PC-9 (cell line): ENCODE data around the gene PRDM15. TPM values are rescaled to one million over a fixed set of nuclear protein-coding genes. Genes with fewer than 3 reads are reported as not detected.

Experiments used
- BruUV-seq: library from RNA; stranded (reverse); fragments of 400-500 nt; replicated peaks from 2 replicates; lab custom pipeline; 2021; lab: Mats Ljungman, UMichigan
- CTCF ChIA-PET: fragments of 300-600 bp; sonication (Branson Sonifier 250); formaldehyde crosslinking; loops from one replicate; lab custom pipeline; 2022; ENCODE audit warnings: antibody characterized with exemption; lab: Charles Lee
- POLR2A ChIA-PET: fragments of 300-600 bp; sonication (Branson Sonifier 250); formaldehyde crosslinking; loops from one replicate; lab custom pipeline; 2022; ENCODE audit warnings: antibody characterized with exemption; ENCODE audit not compliant: unreplicated experiment; lab: Charles Lee
- DNase-seq, 2 experiments: peaks; one replicate each; pipeline versions ENCODE4 v3.0.0 to v3.0.0-alpha.2; 2015 to 2022; ENCODE audit warnings: mixed read lengths in 1 of 2
- H2AFZ ChIP-seq: fragments of 200-600 bp; sonication (generic); 2 replicates; pipeline ENCODE4 v1.8.1; 2017; ENCODE audit warnings: antibody characterized with exemption
- H3F3A ChIP-seq: fragments of 200-600 bp; sonication (generic); 2 replicates; pipeline ENCODE4 v1.8.1; 2017; ENCODE audit warnings: antibody characterized with exemption, mild to moderate bottlenecking, low read depth; ENCODE audit not compliant: insufficient read depth
- H3K27ac ChIP-seq: fragments of 200-600 bp; sonication (generic); 2 replicates; pipeline ENCODE4 v1.6.1; 2016; ENCODE audit warnings: mixed run types
- H3K27me3 ChIP-seq: fragments of 200-600 bp; sonication (generic); 2 replicates; pipeline ENCODE4 v1.6.1; 2016; ENCODE audit warnings: low read depth, mixed run types; ENCODE audit not compliant: insufficient read depth
- H3K36me3 ChIP-seq: fragments of 200-600 bp; sonication (generic); 2 replicates; pipeline ENCODE4 v1.6.1; 2016; ENCODE audit warnings: low read depth, mixed run types
- H3K4me1 ChIP-seq: fragments of 200-600 bp; sonication (generic); replicated peaks from 2 replicates; pipeline ENCODE4 v1.6.1; 2016; ENCODE audit warnings: mixed run types; ENCODE audit not compliant: insufficient read depth
- H3K4me2 ChIP-seq: fragments of 200-600 bp; sonication (generic); 2 replicates; pipeline ENCODE4 v1.6.1; 2017; ENCODE audit warnings: mixed run types
- H3K4me3 ChIP-seq: fragments of 200-600 bp; sonication (generic); 2 replicates; pipeline ENCODE4 v1.6.1; 2016; ENCODE audit warnings: mixed run types
- H3K79me2 ChIP-seq: fragments of 200-600 bp; sonication (generic); 2 replicates; pipeline ENCODE4 v1.6.1; 2017; ENCODE audit warnings: low read depth, mixed run types
- H3K9me2 ChIP-seq: fragments of 200-600 bp; sonication (generic); 2 replicates; pipeline ENCODE4 v1.8.1; 2017; ENCODE audit warnings: mild to moderate bottlenecking; ENCODE audit not compliant: insufficient read depth
- H3K9me3 ChIP-seq: fragments of 200-600 bp; sonication (generic); 2 replicates; pipeline ENCODE4 v1.8.1; 2016; ENCODE audit warnings: low read depth; ENCODE audit not compliant: insufficient read depth
- H4K20me1 ChIP-seq: fragments of 200-600 bp; sonication (generic); 2 replicates; pipeline ENCODE4 v1.8.1; 2017; ENCODE audit not compliant: insufficient read depth
- EZH2 ChIP-seq: fragments of 200-600 bp; sonication (generic); IDR thresholded peaks from 2 replicates; pipeline ENCODE4 v1.8.0; 2017; ENCODE audit warnings: antibody characterized with exemption, low read depth
- intact Hi-C: fragments of 100-400 bp; cut with micrococcal nuclease; formaldehyde crosslinking; loops from one replicate; pipeline ENCODE4 v1.10.0; 2022; ENCODE audit not compliant: unreplicated experiment
- total RNA-seq: library from RNA; stranded (reverse); gene quantifications from 2 replicates; pipeline ENCODE4 v1.2.3, GENCODE V29; 2021
- TF ChIP-seq, protein P1 (sequence below): fragments of 200-600 bp; sonication (generic); conservative IDR thresholded peaks from 2 replicates; pipeline ENCODE4 v1.6.1; 2017; ENCODE audit warnings: mixed run types, antibody characterized with exemption, mild to moderate bottlenecking, moderate library complexity

Gene PRDM15
- total RNA-seq, 1 experiment from 2014 or later = 8.8 TPM

DNA sequence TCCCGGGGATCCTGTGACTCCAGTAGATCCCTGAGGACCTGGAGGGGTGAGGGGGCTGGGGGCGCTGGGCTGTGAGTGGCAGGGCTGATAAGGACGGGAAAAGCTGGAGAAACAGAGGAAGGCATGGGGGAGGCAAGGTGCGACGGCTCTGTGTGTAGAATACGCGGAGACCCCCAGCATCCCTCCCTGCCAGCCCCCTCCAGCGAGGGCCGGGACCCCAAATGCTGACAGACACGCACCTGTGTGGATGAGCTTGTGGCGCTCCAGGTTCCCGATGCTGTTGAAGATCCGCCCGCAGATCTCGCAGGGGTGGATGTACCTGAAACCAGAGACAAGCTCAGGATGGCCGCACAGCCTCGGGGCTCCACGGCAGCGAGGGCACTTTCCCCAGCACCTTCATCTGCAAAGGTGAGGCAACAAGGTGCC lies 59.3 kb downstream of the PRDM15 start:
- H3K4me1 ChIP-seq = peaks cover 9% of the 10 kb centered on the region
- no peak for DNase-seq
- TF ChIP-seq EZH2 = no peak
- TF ChIP-seq, protein P1, sequence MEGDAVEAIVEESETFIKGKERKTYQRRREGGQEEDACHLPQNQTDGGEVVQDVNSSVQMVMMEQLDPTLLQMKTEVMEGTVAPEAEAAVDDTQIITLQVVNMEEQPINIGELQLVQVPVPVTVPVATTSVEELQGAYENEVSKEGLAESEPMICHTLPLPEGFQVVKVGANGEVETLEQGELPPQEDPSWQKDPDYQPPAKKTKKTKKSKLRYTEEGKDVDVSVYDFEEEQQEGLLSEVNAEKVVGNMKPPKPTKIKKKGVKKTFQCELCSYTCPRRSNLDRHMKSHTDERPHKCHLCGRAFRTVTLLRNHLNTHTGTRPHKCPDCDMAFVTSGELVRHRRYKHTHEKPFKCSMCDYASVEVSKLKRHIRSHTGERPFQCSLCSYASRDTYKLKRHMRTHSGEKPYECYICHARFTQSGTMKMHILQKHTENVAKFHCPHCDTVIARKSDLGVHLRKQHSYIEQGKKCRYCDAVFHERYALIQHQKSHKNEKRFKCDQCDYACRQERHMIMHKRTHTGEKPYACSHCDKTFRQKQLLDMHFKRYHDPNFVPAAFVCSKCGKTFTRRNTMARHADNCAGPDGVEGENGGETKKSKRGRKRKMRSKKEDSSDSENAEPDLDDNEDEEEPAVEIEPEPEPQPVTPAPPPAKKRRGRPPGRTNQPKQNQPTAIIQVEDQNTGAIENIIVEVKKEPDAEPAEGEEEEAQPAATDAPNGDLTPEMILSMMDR = no peak
- H3K4me3 ChIP-seq = no peak overlapping the region
- no TSS peak for BruUV-seq
- H3K9me2 ChIP-seq = no peaks in the 10 kb centered on the region
- H3K36me3 ChIP-seq = no peaks in the 10 kb centered on the region
- H3K9me3 ChIP-seq = no peaks in the 10 kb centered on the region
- ChIA-PET CTCF (no interaction called here), POLR2A (no interaction called here)
- H2AFZ ChIP-seq = no peak overlapping the region
- no peak overlapping the region for H3K27ac ChIP-seq
- H3F3A ChIP-seq = peaks cover 5% of the 10 kb centered on the region
- H3K4me2 ChIP-seq = no peak overlapping the region
- no peaks in the 10 kb centered on the region for H3K79me2 ChIP-seq
- H4K20me1 ChIP-seq = no peaks in the 10 kb centered on the region
- intact Hi-C loops = loop anchor here (5.0 kb wide), 1 partner anchor 297 kb away; no protein-coding TSS in a partner anchor
- no peaks in the 10 kb centered on the region for H3K27me3 ChIP-seq

DNA sequence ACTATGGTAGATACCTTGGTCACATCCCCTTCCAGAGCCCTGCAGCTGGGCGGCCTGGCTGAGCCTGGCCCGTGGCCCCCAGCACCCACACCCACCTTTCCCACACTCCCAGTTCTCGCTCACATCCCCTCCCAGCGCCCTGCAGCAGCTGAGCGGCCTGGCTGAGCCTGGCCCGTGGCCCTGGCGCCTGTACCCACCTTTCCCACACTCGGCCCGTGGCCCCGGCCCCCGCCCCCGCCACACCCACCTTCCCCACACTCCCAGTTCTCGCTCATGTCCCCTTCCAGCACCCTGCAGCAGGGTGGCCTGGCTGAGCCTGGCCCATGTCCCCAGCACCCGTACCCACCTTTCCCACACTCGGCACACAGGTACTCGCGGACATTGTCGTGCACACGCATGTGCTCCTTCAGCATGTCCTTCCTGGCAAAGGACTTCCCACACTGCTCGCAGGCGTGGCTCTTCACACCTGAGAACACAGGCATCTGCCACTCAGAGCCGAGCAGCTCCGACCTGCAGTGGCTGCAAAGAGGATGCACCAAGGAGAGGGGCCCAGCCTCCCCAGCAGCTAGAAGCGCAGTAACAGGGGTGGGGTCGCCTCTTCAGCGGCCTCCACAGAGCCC lies 59.8 kb downstream of the PRDM15 start:
- Histone ChIP-seq H3K4me1 (peaks cover 9% of the 10 kb centered on the region), H3K9me2 (no peaks in the 10 kb centered on the region), H3K9me3 (no peaks in the 10 kb centered on the region), H2AFZ (no peak overlapping the region), H3F3A (peaks cover 5% of the 10 kb centered on the region), H3K4me3 (no peak overlapping the region), H3K27ac (no peak overlapping the region), H3K79me2 (no peaks in the 10 kb centered on the region), H3K4me2 (no peak overlapping the region), H4K20me1 (no peaks in the 10 kb centered on the region), H3K27me3 (no peaks in the 10 kb centered on the region), H3K36me3 (no peaks in the 10 kb centered on the region)
- POLR2A ChIA-PET = no interaction called here
- intact Hi-C loops = loop anchor here (5.0 kb wide), 1 partner anchor 298 kb away; no protein-coding TSS in a partner anchor
- no TSS peak for BruUV-seq
- TF ChIP-seq, protein P1 = no peak
- no peak for TF ChIP-seq EZH2
- CTCF ChIA-PET = no interaction called here
- no peak for DNase-seq

DNA sequence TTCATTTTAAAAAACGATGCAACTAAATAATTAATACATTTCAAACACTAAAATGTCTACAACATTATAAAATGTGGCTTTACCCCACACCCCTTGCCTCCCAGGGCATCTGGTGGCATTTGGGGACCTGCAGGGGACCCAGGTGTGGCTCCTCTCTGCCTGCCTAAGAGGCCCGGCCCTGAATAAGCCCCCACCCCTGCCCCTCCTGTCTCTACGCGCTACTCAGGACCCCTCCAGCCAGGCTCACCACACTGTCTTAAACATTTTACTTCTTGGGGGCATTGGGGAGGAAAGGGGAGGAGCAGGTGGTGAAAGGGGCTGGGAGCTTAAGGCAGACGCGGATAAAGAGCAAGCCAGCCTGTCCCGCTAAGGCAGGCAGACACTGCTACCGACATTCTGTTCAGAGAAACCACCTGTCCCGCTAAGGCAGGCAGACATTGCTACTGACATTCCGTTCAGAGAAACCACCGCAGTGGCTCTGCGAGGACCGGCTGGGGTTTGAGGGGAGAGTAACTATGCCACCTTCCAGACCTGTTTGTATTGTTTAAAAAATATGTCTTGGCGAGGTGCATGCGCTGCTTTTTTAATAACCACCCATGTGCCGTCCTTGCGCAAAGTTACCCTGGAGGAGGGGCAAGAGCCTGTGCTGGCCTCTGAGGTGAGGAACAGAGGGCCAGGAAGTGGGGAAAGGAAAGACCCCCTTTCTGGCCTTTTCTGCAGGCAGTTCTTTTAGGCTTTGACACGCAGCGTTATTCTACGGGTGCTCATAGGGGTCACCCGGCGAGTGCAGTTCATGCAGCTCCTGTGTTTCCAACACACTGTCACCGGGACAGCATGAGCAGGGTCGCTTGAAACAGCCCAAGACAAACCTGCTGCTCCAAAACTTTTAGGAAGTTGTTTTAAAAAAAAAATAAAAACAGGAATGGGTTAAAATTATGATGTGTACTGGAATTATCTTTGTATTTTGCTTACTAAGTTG lies 61.0 kb downstream of the PRDM15 start:
- Histone ChIP-seq H3K27me3 (no peaks in the 10 kb centered on the region), H4K20me1 (no peaks in the 10 kb centered on the region), H3K4me2 (no peak overlapping the region), H3K36me3 (no peaks in the 10 kb centered on the region), H3K9me3 (no peaks in the 10 kb centered on the region), H3F3A (peaks cover 5% of the 10 kb centered on the region), H3K79me2 (no peaks in the 10 kb centered on the region), H2AFZ (no peak overlapping the region), H3K4me1 (peaks cover 9% of the 10 kb centered on the region), H3K9me2 (no peaks in the 10 kb centered on the region), H3K4me3 (no peak overlapping the region), H3K27ac (no peak overlapping the region)
- no TSS peak for BruUV-seq
- intact Hi-C loops = loop anchor here (1.0 to 5.0 kb wide), 8 partner anchors 39 to 535 kb away; partner anchors contain the start of gene RIPK4
- no peak for DNase-seq
- ChIA-PET CTCF (interaction anchor here (2.2 kb wide), 1 partner anchor 206 kb away, joined by 10 read pairs; no protein-coding TSS in a partner anchor), POLR2A (no interaction called here)
- TF ChIP-seq, protein P1 = no peak
- TF ChIP-seq EZH2 = no peak
